CD4-positive, alpha-beta T cell treated with Interleukin-1 beta for 1 hour (primary cell): ENCODE results near the gene WHRN.

Experiments
- DNase-seq, 2 donors: peaks; one replicate each; pipeline ENCODE4 v3.0.0-alpha.2; 2020 to 2022

WHRN gene

GRCh38 chr9:114375386-114376175, 129.7 kb downstream of the WHRN start:
- DNase-seq = peak in 1 of 2 donors; percentile 24

- DNase-seq = no peak
These were observed 130.3 kb downstream of the WHRN start for GRCh38 chr9:114374936-114375335.

GRCh38 chr9:114373960-114374730, 131.1 kb downstream of the WHRN start:
- peak in 1 of 2 donors; percentile 22 for DNase-seq

GRCh38 chr9:114372921-114373448, 132.3 kb downstream of the WHRN start:
- peak; percentile 88 to 93 for DNase-seq

- DNase-seq = peak; percentile 56 to 70
These were observed 133.0 kb downstream of the WHRN start for GRCh38 chr9:114371973-114372917.

GRCh38 chr9:114371343-114371944, 133.8 kb downstream of the WHRN start:
- no peak for DNase-seq

GRCh38 chr9:114370968-114371320, 134.3 kb downstream of the WHRN start:
- DNase-seq = no peak

GRCh38 chr9:114370251-114370967, 134.9 kb downstream of the WHRN start:
- DNase-seq = no peak

- peak; percentile 48 to 54 for DNase-seq
These were observed 135.8 kb downstream of the WHRN start for GRCh38 chr9:114369216-114370130.

GRCh38 chr9:114367772-114368569, 137.3 kb downstream of the WHRN start:
- peak in 1 of 2 donors; percentile 33 for DNase-seq

GRCh38 chr9:114367366-114367765, 137.9 kb downstream of the WHRN start:
- no peak for DNase-seq

- DNase-seq = peak; percentile 44 to 73
These were observed 138.7 kb downstream of the WHRN start for GRCh38 chr9:114366334-114367128.

- no peak for DNase-seq
These were observed 140.1 kb downstream of the WHRN start for GRCh38 chr9:114365194-114365593.

GRCh38 chr9:114364134-114365041, 140.9 kb downstream of the WHRN start:
- DNase-seq = no peak

- no peak for DNase-seq
These were observed 141.8 kb downstream of the WHRN start for GRCh38 chr9:114363424-114363823.

GRCh38 chr9:114362394-114362793, 142.9 kb downstream of the WHRN start:
- DNase-seq = no peak

GRCh38 chr9:114361542-114361941, 143.7 kb downstream of the WHRN start:
- no peak for DNase-seq

GRCh38 chr9:114359801-114360200, 145.5 kb downstream of the WHRN start:
- DNase-seq = no peak
